Nephron progenitor cell (in vitro differentiated cells): ENCODE measurements around the gene NTRK3.

Source experiments
- DNase-seq: peaks from one replicate; pipeline ENCODE4 v3.0.0; 2021
- H3K27ac Mint-ChIP-seq: 2 replicates; pipeline ENCODE4 v1.8.0; 2021; ENCODE audit warnings: mild to moderate bottlenecking, moderate library complexity, mixed read lengths
- H3K27me3 Mint-ChIP-seq: 2 replicates; pipeline ENCODE4 v1.8.0; 2021; ENCODE audit warnings: mild to moderate bottlenecking, low read depth, mixed read lengths; ENCODE audit not compliant: poor library complexity
- H3K36me3 Mint-ChIP-seq: 2 replicates; pipeline ENCODE4 v1.8.0; 2021; ENCODE audit warnings: low read depth, mixed read lengths
- H3K4me1 Mint-ChIP-seq: 2 replicates; pipeline ENCODE4 v1.8.0; 2021; ENCODE audit warnings: mixed read lengths
- H3K4me3 Mint-ChIP-seq: 2 replicates; pipeline ENCODE4 v1.8.0; 2021; ENCODE audit warnings: mild to moderate bottlenecking, moderate library complexity, mixed read lengths
- H3K9me3 Mint-ChIP-seq: 2 replicates; pipeline ENCODE4 v1.8.0; 2021; ENCODE audit warnings: mild to moderate bottlenecking, moderate library complexity, mixed read lengths
- CTCF ChIP-seq: fragments of 200-600 bp; sonication (generic); IDR thresholded peaks from 2 replicates; pipeline ENCODE4 v1.5.0; 2021; ENCODE audit warnings: antibody characterized with exemption

NTRK3 gene

GRCh38 chr15:88241060-88241459 lies 15.5 kb downstream of the NTRK3 start:
- DNase-seq = no peak
- peaks cover 29% of the 10 kb centered on the region for H3K27me3 Mint-ChIP-seq
- no peaks in the 10 kb centered on the region for H3K36me3 Mint-ChIP-seq
- peaks cover 9% of the 10 kb centered on the region for H3K9me3 Mint-ChIP-seq
- H3K4me3 Mint-ChIP-seq = no peak overlapping the region
- no peak overlapping the region for H3K27ac Mint-ChIP-seq
- H3K4me1 Mint-ChIP-seq = peaks cover 19% of the 10 kb centered on the region
- TF ChIP-seq CTCF = no peak

GRCh38 chr15:88239594-88239993 lies 16.9 kb downstream of the NTRK3 start:
- H3K4me3 Mint-ChIP-seq = no peak overlapping the region
- no peak for DNase-seq
- peaks cover 23% of the 10 kb centered on the region for H3K4me1 Mint-ChIP-seq
- H3K9me3 Mint-ChIP-seq = peaks cover 9% of the 10 kb centered on the region
- TF ChIP-seq CTCF = no peak
- H3K27ac Mint-ChIP-seq = no peak overlapping the region
- H3K36me3 Mint-ChIP-seq = no peaks in the 10 kb centered on the region
- peaks cover 19% of the 10 kb centered on the region for H3K27me3 Mint-ChIP-seq

- Mint-ChIP-seq H3K9me3 (peaks cover 9% of the 10 kb centered on the region), H3K36me3 (no peaks in the 10 kb centered on the region), H3K27me3 (peaks cover 19% of the 10 kb centered on the region), H3K4me1 (peaks cover 31% of the 10 kb centered on the region), H3K27ac (no peak overlapping the region), H3K4me3 (no peak overlapping the region)
- TF ChIP-seq CTCF = no peak
- no peak for DNase-seq
Measured at GRCh38 chr15:88238618-88239430, 17.7 kb downstream of the NTRK3 start.

GRCh38 chr15:88234711-88235110 lies 21.8 kb downstream of the NTRK3 start:
- Mint-ChIP-seq H3K36me3 (no peaks in the 10 kb centered on the region), H3K27me3 (peaks cover 15% of the 10 kb centered on the region), H3K4me1 (peaks cover 31% of the 10 kb centered on the region), H3K4me3 (no peak overlapping the region), H3K27ac (no peak overlapping the region), H3K9me3 (peaks cover 9% of the 10 kb centered on the region)
- TF ChIP-seq CTCF = no peak
- no peak for DNase-seq

GRCh38 chr15:88233921-88234320 lies 22.6 kb downstream of the NTRK3 start:
- H3K27me3 Mint-ChIP-seq = peaks cover 12% of the 10 kb centered on the region
- H3K9me3 Mint-ChIP-seq = peaks cover 14% of the 10 kb centered on the region
- H3K27ac Mint-ChIP-seq = no peak overlapping the region
- no peak for TF ChIP-seq CTCF
- no peak for DNase-seq
- H3K36me3 Mint-ChIP-seq = no peaks in the 10 kb centered on the region
- no peak overlapping the region for H3K4me3 Mint-ChIP-seq
- H3K4me1 Mint-ChIP-seq = peaks cover 31% of the 10 kb centered on the region

GRCh38 chr15:88232771-88233201 lies 23.8 kb downstream of the NTRK3 start:
- peaks cover 7% of the 10 kb centered on the region for H3K9me3 Mint-ChIP-seq
- peak overlapping the region; percentile 63 for H3K27ac Mint-ChIP-seq
- no peaks in the 10 kb centered on the region for H3K36me3 Mint-ChIP-seq
- DNase-seq = peak; percentile 18
- no peak overlapping the region for H3K4me3 Mint-ChIP-seq
- H3K4me1 Mint-ChIP-seq = peaks cover 31% of the 10 kb centered on the region
- peaks cover 17% of the 10 kb centered on the region for H3K27me3 Mint-ChIP-seq
- TF ChIP-seq CTCF = no peak
